Activated CD8-positive, alpha-beta T cell treated with anti-CD3 and anti-CD28 coated beads, Interleukin-2, amount 10 ng/mL, durations not matched to agents 7 days and 5 days (primary cell): ENCODE data around the gene RERE. TPM values are rescaled to one million over a fixed set of nuclear protein-coding genes. Genes with fewer than 3 reads are reported as not detected.
A peak's percentile ranks its signal among the peaks of the same experiment; 100 is the strongest.
"Not testable (repeated sequence)": the region's sequence is repeated elsewhere in the genome, so short reads cannot be mapped to it uniquely, and the experiment has no call there.

Experiments
- ATAC-seq: fragments of 150-1000 bp; cut with Tn5 transposase; one replicate; pipeline ENCODE4 v1.10.0; 2021; ENCODE audit warnings: moderate library complexity
- CTCF ChIA-PET: fragments of 350-600 bp; sonication (Branson Sonifier 250); formaldehyde crosslinking; loops from one replicate; lab custom pipeline; 2021; ENCODE audit warnings: antibody characterized with exemption; lab: Charles Lee
- POLR2A ChIA-PET: fragments of 350-600 bp; sonication (Branson Sonifier 250); formaldehyde crosslinking; loops from one replicate; lab custom pipeline; 2021; ENCODE audit warnings: antibody characterized with exemption; lab: Charles Lee
- DNase-seq: peaks from one replicate; pipeline ENCODE4 v3.0.0-alpha.2; 2020
- H3K27ac Mint-ChIP-seq: one replicate; pipeline ENCODE4 v1.8.0; 2021; ENCODE audit warnings: mild to moderate bottlenecking, mixed read lengths
- H3K27me3 Mint-ChIP-seq: one replicate; pipeline ENCODE4 v1.8.0; 2021; ENCODE audit warnings: low read depth, mixed read lengths
- H3K36me3 Mint-ChIP-seq: one replicate; pipeline ENCODE4 v1.8.0; 2021; ENCODE audit warnings: low read depth, mixed read lengths
- H3K4me1 Mint-ChIP-seq: one replicate; pipeline ENCODE4 v1.8.0; 2021; ENCODE audit warnings: low read depth, mixed read lengths
- H3K4me3 Mint-ChIP-seq: one replicate; pipeline ENCODE4 v1.8.0; 2021; ENCODE audit warnings: mild to moderate bottlenecking, mixed read lengths
- H3K9me3 Mint-ChIP-seq: one replicate; pipeline ENCODE4 v1.8.0; 2022; ENCODE audit warnings: mixed read lengths; ENCODE audit not compliant: insufficient read depth
- total RNA-seq, 2 experiments: library from RNA; stranded (reverse); gene quantifications; one replicate each; pipeline ENCODE4 v1.2.3, GENCODE V29; 2021

Gene RERE
- total RNA-seq, 2 experiments from 2014 or later, result 37.4 to 44.7 TPM

- CTCF ChIA-PET, result no interaction called here
- H3K4me1 Mint-ChIP-seq, result peaks cover 26% of the 10 kb centered on the region
Measured at GRCh38 chr1:8597455-8597854, 220.0 kb downstream of the RERE start.

DNA sequence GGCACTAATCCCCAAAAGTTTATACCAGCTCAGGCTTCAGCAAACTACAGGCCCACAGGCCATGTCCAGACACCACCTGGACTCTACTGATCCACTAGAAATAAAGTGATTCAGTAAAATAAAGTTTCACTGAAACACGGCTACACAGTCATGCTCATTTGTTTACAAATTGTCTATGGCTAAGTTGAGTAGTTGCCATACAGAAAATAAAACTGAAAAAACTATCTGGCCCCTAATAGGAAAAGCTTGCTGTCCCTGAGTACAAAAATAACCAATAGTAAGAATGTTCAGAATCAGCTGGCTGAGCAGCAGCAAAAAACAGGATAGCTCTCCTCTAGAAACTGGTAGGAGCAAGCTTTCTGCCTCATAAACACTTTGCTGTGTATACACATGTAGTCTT is 221.5 kb downstream of the RERE start:
- Mint-ChIP-seq H3K4me3 (no peak overlapping the region), H3K4me1 (peaks cover 28% of the 10 kb centered on the region), H3K27ac (no peak overlapping the region), H3K9me3 (peaks cover 6% of the 10 kb centered on the region), H3K36me3 (peaks cover 12% of the 10 kb centered on the region), H3K27me3 (no peaks in the 10 kb centered on the region)
- ATAC-seq (no peak), DNase-seq (no peak)
- CTCF ChIA-PET, result interaction anchor here (0.8 to 1.4 kb wide), 5 partner anchors 8 to 131 kb away, joined by 3 to 5 read pairs (median 3); no protein-coding TSS in a partner anchor
- POLR2A ChIA-PET, result no interaction called here

More at GRCh38 chr1:8597455-8597854, 220.0 kb downstream of the RERE start:
- ATAC-seq (no peak), DNase-seq (no peak)
- POLR2A ChIA-PET, result no interaction called here
- H3K27me3 Mint-ChIP-seq, result no peaks in the 10 kb centered on the region
- H3K9me3 Mint-ChIP-seq, result peaks cover 6% of the 10 kb centered on the region
- H3K36me3 Mint-ChIP-seq, result peaks cover 8% of the 10 kb centered on the region
- no peak overlapping the region for H3K4me3 Mint-ChIP-seq
- H3K27ac Mint-ChIP-seq, result no peak overlapping the region

GRCh38 chr1:8595332-8595731 is 222.1 kb downstream of the RERE start:
- peaks cover 6% of the 10 kb centered on the region for H3K9me3 Mint-ChIP-seq
- ChIA-PET POLR2A (no interaction called here), CTCF (interaction anchor here (1.0 to 1.4 kb wide), 3 partner anchors 34 to 131 kb away, joined by 3 to 5 read pairs (median 3); no protein-coding TSS in a partner anchor)
- H3K4me3 Mint-ChIP-seq, result no peak overlapping the region
- H3K36me3 Mint-ChIP-seq, result peaks cover 12% of the 10 kb centered on the region
- no peak overlapping the region for H3K27ac Mint-ChIP-seq
- ATAC-seq, result no peak
- H3K27me3 Mint-ChIP-seq, result no peaks in the 10 kb centered on the region
- peaks cover 32% of the 10 kb centered on the region for H3K4me1 Mint-ChIP-seq
- DNase-seq, result no peak

DNA sequence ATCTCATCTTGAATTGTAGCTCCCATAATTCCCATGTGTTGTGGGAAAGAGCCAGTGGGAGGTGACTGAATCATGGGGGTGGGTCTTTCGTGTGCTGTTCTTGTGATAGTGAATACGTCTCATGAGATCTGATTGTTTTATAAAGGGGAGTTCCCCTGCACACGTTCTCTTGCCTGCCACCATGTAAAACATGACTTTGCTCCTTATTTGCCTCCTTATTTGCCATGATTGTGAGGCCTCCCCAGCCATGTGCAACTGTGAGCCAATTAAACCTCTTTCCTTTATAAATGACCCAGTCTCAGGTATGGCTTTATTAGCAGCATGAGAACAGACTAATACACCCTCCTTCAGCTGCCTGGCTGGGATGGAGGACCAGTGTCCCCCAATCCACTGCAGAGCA is 224.1 kb downstream of the RERE start:
- H3K36me3 Mint-ChIP-seq, result peaks cover 17% of the 10 kb centered on the region
- H3K4me1 Mint-ChIP-seq, result peaks cover 29% of the 10 kb centered on the region
- CTCF ChIA-PET, result interaction anchor here (1.5 kb wide), 1 partner anchor 78 kb away, joined by 3 read pairs; no protein-coding TSS in a partner anchor
- DNase-seq, POLR2A ChIA-PET, H3K4me3 Mint-ChIP-seq, H3K27ac Mint-ChIP-seq, H3K27me3 Mint-ChIP-seq, ATAC-seq, H3K9me3 Mint-ChIP-seq: not testable (repeated sequence)

DNA sequence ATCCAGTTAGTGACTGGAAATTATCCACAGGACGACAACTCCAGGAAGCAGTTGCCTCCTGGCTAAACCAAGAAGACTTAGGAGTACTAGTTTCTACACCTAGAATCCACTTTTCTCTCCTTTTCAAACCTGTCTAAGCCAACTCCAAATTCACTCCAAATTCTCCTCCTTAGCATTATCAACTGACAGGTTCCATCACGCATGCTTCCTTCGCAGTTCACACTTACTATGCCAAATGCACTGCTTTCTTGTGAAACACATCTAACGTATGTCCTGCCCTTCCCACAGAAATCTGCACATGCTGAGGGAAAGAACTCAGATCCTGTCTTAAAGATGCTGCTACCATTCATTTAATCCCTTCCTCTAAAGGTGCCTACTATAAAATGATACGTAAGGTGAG is 225.9 kb downstream of the RERE start:
- Mint-ChIP-seq H3K36me3 (peaks cover 17% of the 10 kb centered on the region), H3K27ac (peak overlapping the region; percentile 39), H3K4me3 (no peak overlapping the region), H3K9me3 (peaks cover 6% of the 10 kb centered on the region), H3K4me1 (peaks cover 33% of the 10 kb centered on the region), H3K27me3 (no peaks in the 10 kb centered on the region)
- ATAC-seq, result no peak
- CTCF ChIA-PET, result interaction anchor here (1.5 kb wide), 1 partner anchor 27 kb away, joined by 3 read pairs; no protein-coding TSS in a partner anchor
- DNase-seq, result no peak
- POLR2A ChIA-PET, result no interaction called here

DNA sequence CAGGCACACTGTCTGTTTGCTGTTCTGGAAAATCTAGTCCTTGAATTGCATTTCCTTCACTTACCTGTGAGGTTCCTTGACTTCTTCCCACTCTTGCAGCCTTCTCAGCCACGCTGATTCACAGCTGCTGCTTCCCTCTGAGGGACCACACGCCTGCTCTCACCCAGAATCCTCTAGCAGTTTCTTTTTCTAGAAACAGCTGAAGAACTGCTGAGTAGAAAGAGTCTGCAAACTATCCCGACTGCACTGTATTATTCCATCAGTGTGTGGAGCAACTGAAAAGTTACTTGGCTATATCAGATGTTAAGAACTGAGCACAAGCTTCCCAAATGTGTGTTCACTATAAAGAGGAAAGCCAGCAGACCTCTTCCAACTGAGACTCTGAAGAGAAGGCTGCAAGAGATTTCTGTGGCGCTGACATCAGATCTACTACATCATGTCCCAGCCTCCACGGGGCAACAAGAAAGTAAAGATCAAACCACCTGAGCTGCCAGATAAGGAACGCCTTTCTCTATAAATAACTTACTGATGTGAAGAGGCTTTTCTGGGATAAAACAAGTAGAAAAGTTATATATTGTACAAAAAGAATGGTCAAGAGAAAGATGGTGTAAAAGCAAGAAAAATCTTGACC is 226.6 kb downstream of the RERE start:
- Mint-ChIP-seq H3K4me1 (peaks cover 28% of the 10 kb centered on the region), H3K9me3 (peaks cover 6% of the 10 kb centered on the region), H3K36me3 (peaks cover 17% of the 10 kb centered on the region), H3K27me3 (no peaks in the 10 kb centered on the region), H3K4me3 (no peak overlapping the region), H3K27ac (peak overlapping the region; percentile 3)
- ChIA-PET CTCF (interaction anchor here (0.8 to 1.5 kb wide), 5 partner anchors 12 to 136 kb away, joined by 3 to 4 read pairs (median 4); no protein-coding TSS in a partner anchor), POLR2A (no interaction called here)
- peak; percentile 25 for DNase-seq
- no peak for ATAC-seq

- POLR2A ChIA-PET, result no interaction called here
Measured at GRCh38 chr1:8589571-8589970, 227.9 kb downstream of the RERE start.

DNA sequence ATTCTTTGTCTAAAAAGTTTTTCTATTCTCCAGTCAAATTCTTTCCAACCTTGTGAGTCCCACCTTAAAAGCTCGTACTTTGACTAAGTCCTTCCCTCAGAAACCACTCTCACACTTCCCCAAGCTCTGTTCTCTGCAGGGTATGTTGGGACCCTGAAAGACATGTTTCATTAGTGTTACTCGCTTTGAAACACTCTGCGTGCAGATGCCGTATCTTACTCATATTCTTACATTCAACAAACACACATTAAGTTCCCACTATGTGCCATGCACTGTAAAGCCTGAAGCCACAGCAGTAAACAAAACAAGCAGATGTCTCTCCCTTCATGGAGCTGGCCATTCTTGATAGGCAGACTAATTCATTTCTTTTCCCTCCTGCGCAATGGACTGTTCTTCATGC is 229.7 kb downstream of the RERE start:
- Mint-ChIP-seq H3K36me3 (peaks cover 15% of the 10 kb centered on the region), H3K27ac (no peak overlapping the region), H3K27me3 (no peaks in the 10 kb centered on the region), H3K9me3 (no peaks in the 10 kb centered on the region), H3K4me3 (no peak overlapping the region), H3K4me1 (peaks cover 26% of the 10 kb centered on the region)
- DNase-seq (no peak), ATAC-seq (no peak)
- ChIA-PET POLR2A (no interaction called here), CTCF (interaction anchor here (1.0 to 1.5 kb wide), 4 partner anchors 8 to 83 kb away, joined by 3 to 5 read pairs (median 4); no protein-coding TSS in a partner anchor)

More at GRCh38 chr1:8589571-8589970, 227.9 kb downstream of the RERE start:
- H3K27ac Mint-ChIP-seq, result no peak overlapping the region
- H3K4me1 Mint-ChIP-seq, result peaks cover 26% of the 10 kb centered on the region
- peaks cover 17% of the 10 kb centered on the region for H3K36me3 Mint-ChIP-seq
- DNase-seq, result no peak
- CTCF ChIA-PET, result interaction anchor here (0.9 to 1.5 kb wide), 2 partner anchors 28 to 56 kb away, joined by 3 read pairs; no protein-coding TSS in a partner anchor
- no peak for ATAC-seq
- H3K9me3 Mint-ChIP-seq, result peaks cover 6% of the 10 kb centered on the region
- no peak overlapping the region for H3K4me3 Mint-ChIP-seq
- H3K27me3 Mint-ChIP-seq, result no peaks in the 10 kb centered on the region

GRCh38 chr1:8586438-8586837 is 231.0 kb downstream of the RERE start:
- Mint-ChIP-seq H3K9me3 (no peaks in the 10 kb centered on the region), H3K36me3 (peaks cover 10% of the 10 kb centered on the region), H3K4me3 (no peak overlapping the region), H3K27ac (no peak overlapping the region), H3K27me3 (no peaks in the 10 kb centered on the region), H3K4me1 (peaks cover 21% of the 10 kb centered on the region)
- ChIA-PET POLR2A (no interaction called here), CTCF (interaction anchor here (0.9 to 2.5 kb wide), 5 partner anchors 8 to 262 kb away, joined by 3 to 5 read pairs (median 3); no protein-coding TSS in a partner anchor)
- DNase-seq (no peak), ATAC-seq (no peak)

DNA sequence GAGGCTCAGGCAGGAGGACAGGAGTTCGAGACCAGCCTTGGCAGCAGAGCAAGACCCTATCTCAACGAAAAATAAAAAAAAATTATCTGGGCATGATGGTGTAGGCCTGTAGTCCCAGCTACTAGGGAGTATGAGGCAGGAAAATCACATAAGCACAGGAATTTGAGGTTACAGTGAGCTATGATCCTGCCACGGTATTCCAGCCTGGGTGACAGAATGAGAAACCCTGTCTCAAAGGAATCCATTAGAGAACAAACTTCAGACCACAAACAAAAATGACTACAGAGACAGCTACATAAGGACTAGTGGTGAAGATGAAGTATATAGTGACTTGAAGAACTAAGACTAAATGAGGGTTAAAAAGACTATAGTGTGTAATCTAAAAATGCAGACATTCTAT is 233.1 kb downstream of the RERE start:
- H3K27me3 Mint-ChIP-seq, result no peaks in the 10 kb centered on the region
- POLR2A ChIA-PET, result interaction anchor here (0.7 kb wide), 1 partner anchor 224 kb away, joined by 3 read pairs; no protein-coding TSS in a partner anchor
- peaks cover 9% of the 10 kb centered on the region for H3K4me1 Mint-ChIP-seq
- H3K9me3 Mint-ChIP-seq, result no peaks in the 10 kb centered on the region
- CTCF ChIA-PET, result interaction anchor here (0.6 to 2.3 kb wide), 5 partner anchors 22 to 87 kb away, joined by 3 to 9 read pairs (median 5); no protein-coding TSS in a partner anchor
- peaks cover 3% of the 10 kb centered on the region for H3K36me3 Mint-ChIP-seq
- ATAC-seq (no peak), DNase-seq (no peak)
- no peak overlapping the region for H3K4me3 Mint-ChIP-seq
- H3K27ac Mint-ChIP-seq, result no peak overlapping the region

DNA sequence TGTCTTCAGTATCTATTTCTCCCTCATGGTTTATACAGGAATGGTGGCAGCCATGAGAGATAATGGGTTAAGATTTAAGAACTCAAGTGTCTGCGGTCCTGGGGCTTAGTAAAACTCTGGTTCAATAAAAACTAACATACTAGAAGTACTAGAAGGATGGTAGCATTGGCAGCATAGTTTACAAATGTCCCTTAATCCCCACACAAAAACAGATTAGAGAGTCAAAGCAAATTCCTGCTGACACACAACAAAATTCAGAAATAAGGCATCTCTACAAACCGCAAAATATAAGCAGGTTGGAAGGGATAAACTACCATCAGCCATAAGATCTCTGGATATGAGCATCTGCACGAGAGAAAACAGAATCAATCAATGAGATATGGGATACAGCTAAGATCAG is 234.4 kb downstream of the RERE start:
- no peak overlapping the region for H3K27ac Mint-ChIP-seq
- no peaks in the 10 kb centered on the region for H3K27me3 Mint-ChIP-seq
- no peaks in the 10 kb centered on the region for H3K9me3 Mint-ChIP-seq
- H3K4me3 Mint-ChIP-seq, result no peak overlapping the region
- H3K36me3 Mint-ChIP-seq, result peaks cover 3% of the 10 kb centered on the region
- peaks cover 9% of the 10 kb centered on the region for H3K4me1 Mint-ChIP-seq
- DNase-seq (no peak), ATAC-seq (no peak)
- ChIA-PET CTCF (interaction anchor here (1.0 to 1.3 kb wide), 2 partner anchors 87 to 266 kb away, joined by 3 to 6 read pairs; no protein-coding TSS in a partner anchor), POLR2A (no interaction called here)

DNA sequence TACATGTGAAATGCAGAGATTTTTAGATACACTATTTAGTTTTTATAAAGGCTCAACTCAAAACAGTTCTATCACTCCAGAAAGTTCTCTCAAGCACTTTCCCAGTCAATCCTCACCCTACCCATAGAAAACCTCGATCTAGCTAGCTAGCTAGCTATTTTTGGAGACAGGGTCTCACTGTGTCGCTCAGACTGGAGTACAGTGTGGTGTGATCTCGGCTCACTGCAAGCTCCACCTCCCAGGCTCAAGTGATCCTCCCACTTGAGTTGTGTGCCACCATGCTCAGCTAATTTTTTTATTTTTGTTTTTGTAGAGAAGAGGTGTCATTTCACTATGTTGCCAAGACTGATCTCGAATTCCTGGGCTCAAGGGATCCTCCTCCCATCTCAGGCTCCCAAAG is 236.9 kb downstream of the RERE start:
- Mint-ChIP-seq H3K36me3 (peaks cover 3% of the 10 kb centered on the region), H3K4me1 (no peaks in the 10 kb centered on the region), H3K27ac (no peak overlapping the region), H3K4me3 (no peak overlapping the region), H3K9me3 (no peaks in the 10 kb centered on the region), H3K27me3 (no peaks in the 10 kb centered on the region)
- ATAC-seq, result no peak
- no peak for DNase-seq
- POLR2A ChIA-PET, result no interaction called here
- CTCF ChIA-PET, result interaction anchor here (0.9 to 2.4 kb wide), 2 partner anchors 15 to 20 kb away, joined by 3 to 13 read pairs; no protein-coding TSS in a partner anchor
